GM19035 (cell line): ENCODE results near the gene HOXB4.
"Not testable (repeated sequence)": the region's sequence is repeated elsewhere in the genome, so short reads cannot be mapped to it uniquely, and the experiment has no call there.

Source experiments
- ATAC-seq: cut with Tn5 transposase; IDR thresholded peaks from one replicate; pipeline ENCODE4 v1.9.1; 2021; ENCODE audit not compliant: unreplicated experiment

HOXB4 gene

GRCh38 chr17:48535793-48536559 lies 42.2 kb downstream of the HOXB4 start:
- not testable (repeated sequence) for ATAC-seq

DNA sequence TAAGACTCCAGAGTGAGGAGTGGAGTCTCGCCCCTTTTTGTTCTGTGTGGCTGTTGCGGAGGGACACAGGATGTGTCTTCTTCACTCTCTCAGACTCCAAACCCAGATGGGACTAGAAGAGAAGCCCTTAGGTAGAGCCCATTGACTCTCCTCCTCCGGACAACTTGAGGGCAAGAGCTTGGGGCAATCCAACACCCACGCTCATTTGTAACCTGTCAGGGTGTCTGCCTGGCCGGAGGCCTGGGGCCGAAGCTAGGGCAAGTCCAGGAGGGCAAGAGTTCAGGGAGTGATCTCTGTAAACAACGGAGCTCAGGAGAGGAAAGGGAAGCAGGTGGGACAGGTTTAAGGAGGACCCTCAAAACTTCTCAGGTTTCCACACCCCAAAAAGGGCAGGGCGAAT lies 45.9 kb downstream of the HOXB4 start:
- ATAC-seq: no peak

DNA sequence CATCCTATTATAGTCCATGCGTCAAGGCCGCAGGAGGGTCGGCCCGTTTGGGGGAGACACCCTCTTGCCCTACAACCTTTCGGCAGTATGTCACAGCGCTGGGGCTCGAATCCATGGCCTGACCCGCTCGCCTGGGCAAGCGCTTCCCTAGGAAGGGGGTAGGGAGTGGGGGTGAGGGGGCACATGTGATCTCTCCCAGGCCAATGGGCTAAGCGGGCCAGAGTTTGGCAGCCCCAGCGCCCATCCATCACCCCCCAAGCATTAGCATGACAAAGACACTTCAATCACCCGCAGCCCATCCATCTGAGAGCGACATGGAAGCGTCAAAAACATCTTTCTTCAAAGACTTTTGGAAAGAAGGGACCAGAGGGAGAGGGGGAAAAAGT lies 47.3 kb downstream of the HOXB4 start, which contains the start of gene HOXB1:
HOXB1 (minus strand) TSS at position 125 of the 386 bp plus-strand sequence; CDS start at position 18, 107 bp downstream.
- ATAC-seq: no peak

- ATAC-seq: no peak
These were observed 47.8 kb downstream of the HOXB4 start for GRCh38 chr17:48530208-48530886.

DNA sequence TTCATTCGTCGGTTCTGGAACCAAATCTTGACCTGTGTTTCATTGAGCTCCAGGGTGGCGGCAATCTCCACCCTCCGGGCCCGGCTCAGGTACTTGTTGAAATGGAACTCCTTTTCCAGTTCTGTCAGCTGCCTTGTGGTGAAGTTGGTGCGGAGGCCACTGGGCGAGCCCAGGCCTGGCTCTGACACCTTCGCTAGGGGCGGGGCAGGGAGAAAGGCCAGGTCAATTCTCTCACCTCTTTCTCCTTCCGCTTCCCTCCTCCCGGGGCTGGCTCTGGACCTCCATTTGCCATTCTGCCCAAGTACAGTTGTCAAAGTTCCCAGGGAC lies 48.5 kb downstream of the HOXB4 start:
- ATAC-seq: no peak

DNA sequence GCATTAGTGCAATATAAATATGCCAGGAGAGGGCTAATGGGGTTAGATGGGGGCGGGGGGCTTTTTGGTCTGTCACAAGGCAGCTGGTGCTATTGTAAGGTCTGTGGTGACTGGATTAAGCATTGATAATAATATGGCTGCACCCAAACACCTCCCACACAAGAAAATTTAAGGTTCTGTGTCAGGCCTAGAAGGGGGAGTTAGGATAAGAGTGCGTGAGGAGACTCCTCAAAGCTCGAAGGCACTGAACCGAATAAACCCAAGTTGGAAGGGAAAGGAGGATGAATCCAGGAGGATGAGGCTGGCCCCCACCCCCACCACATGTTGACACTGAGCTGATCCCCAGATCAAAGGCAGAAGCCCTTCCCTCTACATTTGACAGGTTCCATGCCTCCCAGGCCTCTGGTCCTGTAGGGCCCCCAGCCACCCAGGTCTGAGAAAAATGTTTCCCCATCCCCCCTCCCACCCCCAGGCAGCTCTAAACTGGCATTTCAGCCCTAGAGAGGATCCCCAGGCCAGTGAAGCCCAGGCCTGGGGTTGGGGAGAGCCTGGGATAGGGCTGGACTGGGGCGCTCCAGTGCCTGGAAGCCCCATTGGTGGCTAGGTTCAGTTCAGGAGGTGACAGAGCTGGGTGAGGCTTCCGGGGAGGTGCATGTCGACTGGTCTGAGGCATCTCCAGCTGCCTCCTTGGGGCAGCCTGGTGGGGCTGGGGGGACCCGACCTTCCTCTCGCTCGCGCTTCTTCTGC lies 49.0 kb downstream of the HOXB4 start:
- no peak for ATAC-seq

DNA sequence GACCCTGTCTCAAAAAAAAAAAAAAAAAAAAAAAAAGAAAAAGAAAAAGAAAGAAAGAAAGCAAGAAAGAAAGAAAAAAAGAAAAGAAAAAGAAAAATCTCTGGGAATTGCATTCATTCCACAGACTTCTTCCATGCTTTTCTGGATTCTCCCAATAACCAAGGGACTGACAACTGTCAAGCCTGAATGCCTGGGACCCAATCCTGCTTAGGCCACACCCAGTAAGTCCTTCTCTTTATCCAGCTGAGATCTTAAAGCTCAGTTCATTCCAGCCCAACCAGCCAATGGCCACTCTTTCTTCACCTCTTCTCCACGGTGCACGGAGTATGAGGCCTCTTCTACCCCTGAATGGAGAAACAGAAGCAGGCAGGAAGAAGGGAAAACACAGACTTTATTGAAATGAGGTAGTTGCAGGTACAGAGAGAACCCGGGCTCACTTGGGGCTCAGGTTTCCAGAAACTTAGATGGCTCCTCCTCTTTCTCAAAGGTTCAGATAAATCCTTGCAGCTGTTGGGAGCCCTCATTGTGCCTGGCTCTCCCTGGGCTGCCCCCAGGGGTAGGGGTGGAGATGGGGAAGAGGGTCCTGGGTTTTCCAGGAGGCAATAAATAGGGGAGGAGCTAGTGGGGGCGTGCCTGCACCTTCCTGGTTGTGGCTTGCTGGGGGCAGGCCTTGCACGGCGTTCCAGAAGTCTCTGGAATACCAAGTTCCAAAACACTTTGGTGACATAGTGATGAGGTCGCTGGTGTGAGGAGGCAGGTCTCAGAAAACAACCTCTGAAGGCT lies 49.8 kb downstream of the HOXB4 start:
- ATAC-seq: no peak

GRCh38 chr17:48527547-48527932 lies 50.6 kb downstream of the HOXB4 start:
- no peak for ATAC-seq

DNA sequence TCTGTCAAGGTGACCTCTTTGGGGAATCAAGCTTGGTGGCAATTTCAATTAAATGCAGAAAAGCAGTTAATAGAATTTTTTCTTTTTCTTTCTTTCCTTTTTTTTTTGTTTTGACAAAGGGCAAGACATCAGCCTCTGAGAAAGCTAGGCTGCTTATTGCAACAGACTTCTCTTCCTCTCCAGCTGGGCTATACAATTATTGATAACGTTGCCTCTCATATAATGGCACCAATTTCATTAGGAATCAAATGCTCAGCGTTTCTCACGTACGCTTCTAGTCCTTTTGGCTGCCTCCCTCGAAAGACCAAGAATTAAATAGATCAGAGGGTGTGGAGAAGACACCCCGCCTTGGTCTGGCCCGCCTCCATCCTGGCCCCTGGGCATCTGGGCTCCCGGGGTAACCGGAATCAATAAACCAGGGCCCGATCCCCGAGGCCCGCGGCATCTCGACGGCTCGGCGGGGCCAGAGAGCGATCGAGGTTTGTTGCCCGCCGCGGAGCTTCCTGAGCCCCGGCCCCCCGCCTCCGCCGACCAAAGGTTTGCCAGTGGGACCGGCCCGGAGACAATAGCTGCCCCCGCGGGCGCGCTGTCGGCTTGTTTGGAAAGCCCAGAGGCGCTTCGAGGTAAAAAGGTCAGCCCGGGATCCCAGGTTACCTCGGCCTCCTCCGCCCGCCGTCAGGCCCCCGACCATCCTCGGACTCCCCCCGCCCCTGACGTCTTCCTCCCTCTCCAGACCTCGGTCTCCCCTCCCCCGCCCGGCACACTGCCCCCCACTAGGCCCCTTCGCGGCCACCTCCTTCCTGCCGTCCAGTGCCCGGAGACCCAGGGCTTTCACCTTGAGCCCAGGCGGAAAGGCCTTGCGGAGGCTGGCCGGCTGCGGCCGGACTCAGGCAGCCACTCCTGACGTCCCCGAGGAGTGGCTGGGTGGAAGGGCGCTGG lies 51.3 kb downstream of the HOXB4 start:
- no peak for ATAC-seq
